HG03196 (cell line): ENCODE data around the gene NOP14.
A peak's percentile ranks its signal among the peaks of the same experiment; 100 is the strongest.
"Not testable (repeated sequence)": the region's sequence is repeated elsewhere in the genome, so short reads cannot be mapped to it uniquely, and the experiment has no call there.

ENCODE experiments used
- ATAC-seq: cut with Tn5 transposase; IDR thresholded peaks from one replicate; pipeline ENCODE4 v1.9.1; 2021; ENCODE audit not compliant: unreplicated experiment

NOP14 gene

GRCh38 chr4:2963175-2963965, at the start of gene NOP14, which contains the start of gene GRK4:
Gene NOP14, minus strand, starts transcription at chr4:2963406. Its CDS starts 87 bp downstream, at chr4:2963319.
Gene GRK4, plus strand, starts transcription at chr4:2963571. Its CDS starts 500 bp downstream, at chr4:2964071.
- peak; percentile 90 for ATAC-seq

- no peak for ATAC-seq
Observed at GRCh38 chr4:3011456-3012220, 48.4 kb upstream of the NOP14 start.

- no peak for ATAC-seq
Observed at GRCh38 chr4:3010998-3011397, 47.8 kb upstream of the NOP14 start.

GRCh38 chr4:3010577-3010976, 47.4 kb upstream of the NOP14 start:
- ATAC-seq: no peak

GRCh38 chr4:3009422-3009821, 46.2 kb upstream of the NOP14 start:
- ATAC-seq: no peak

- ATAC-seq: no peak
Observed at GRCh38 chr4:3007724-3008123, 44.5 kb upstream of the NOP14 start.

- ATAC-seq: no peak
Observed at GRCh38 chr4:2996415-2996814, 33.2 kb upstream of the NOP14 start.

- ATAC-seq: no peak
Observed at GRCh38 chr4:2995546-2996265, 32.5 kb upstream of the NOP14 start.

- no peak for ATAC-seq
Observed at GRCh38 chr4:2994917-2995316, 31.7 kb upstream of the NOP14 start.

GRCh38 chr4:2991243-2991642, 28.0 kb upstream of the NOP14 start:
- no peak for ATAC-seq

GRCh38 chr4:2983715-2984114, 20.5 kb upstream of the NOP14 start:
- not testable (repeated sequence) for ATAC-seq

GRCh38 chr4:2982012-2982411, 18.8 kb upstream of the NOP14 start:
- ATAC-seq: no peak

GRCh38 chr4:2981256-2981819, 18.1 kb upstream of the NOP14 start:
- no peak for ATAC-seq

- no peak for ATAC-seq
Observed at GRCh38 chr4:2977211-2978088, 14.2 kb upstream of the NOP14 start.

GRCh38 chr4:2971275-2971674, 8.1 kb upstream of the NOP14 start:
- no peak for ATAC-seq

- no peak for ATAC-seq
Observed at GRCh38 chr4:2968381-2968780, 5.2 kb upstream of the NOP14 start.

- ATAC-seq: no peak
Observed at GRCh38 chr4:2965262-2965661, 2.1 kb upstream of the NOP14 start.

GRCh38 chr4:2964706-2965258, 1.6 kb upstream of the NOP14 start:
- ATAC-seq: no peak

GRCh38 chr4:2963966-2964471, 813 bp upstream of the NOP14 start:
- no peak for ATAC-seq
